ELF-1 (cell line): ENCODE measurements around the gene MANF.
A peak's percentile ranks its signal among the peaks of the same experiment; 100 is the strongest.
"Not testable (repeated sequence)": the region's sequence is repeated elsewhere in the genome, so short reads cannot be mapped to it uniquely, and the experiment has no call there.

ENCODE experiments used
- DNase-seq: peaks from one replicate; pipeline ENCODE4 v3.0.0-alpha.2; 2016; ENCODE audit warnings: low read depth, low spot score

The MANF gene

DNA sequence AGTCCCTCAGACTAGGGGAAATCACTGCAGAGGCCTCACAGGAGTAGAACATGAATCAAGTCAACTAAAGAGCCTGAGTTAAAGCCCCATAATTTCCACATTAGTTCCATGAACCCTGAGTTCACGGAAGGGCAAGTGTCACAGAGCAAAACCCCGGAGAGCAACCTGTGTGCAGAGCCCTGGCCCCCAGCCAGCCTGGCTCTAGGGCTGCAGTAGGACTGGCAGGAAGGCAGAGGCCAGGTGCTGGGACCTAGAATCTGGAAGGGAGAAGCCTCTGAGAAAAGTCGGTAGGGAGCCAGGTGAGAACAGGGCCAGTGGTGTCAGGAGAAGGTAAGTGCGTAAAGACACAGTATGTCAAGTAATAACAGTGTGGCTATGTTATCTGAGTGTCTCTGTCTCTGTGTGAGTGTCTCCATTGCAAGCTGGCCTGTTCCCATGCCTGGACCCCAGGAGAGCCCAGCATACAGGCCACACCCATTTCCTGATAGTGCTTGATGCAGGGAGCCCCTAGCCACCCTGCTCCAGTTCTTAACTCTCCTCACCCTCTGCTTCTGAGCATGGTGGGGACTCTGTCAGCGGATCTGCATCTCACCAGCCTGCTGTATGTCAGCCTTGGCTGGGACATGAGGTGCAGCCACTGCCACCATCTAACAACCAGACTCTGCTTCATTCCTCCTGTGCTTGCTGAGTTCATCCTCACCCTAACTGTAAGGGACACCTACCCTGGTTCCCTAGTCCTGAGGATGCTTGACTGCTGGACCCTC is 11.3 kb upstream of the MANF start:
- no peak for DNase-seq

GRCh38 chr3:51374456-51374855 is 10.6 kb upstream of the MANF start:
- DNase-seq: no peak

GRCh38 chr3:51375136-51375535 is 10.0 kb upstream of the MANF start:
- no peak for DNase-seq

DNA sequence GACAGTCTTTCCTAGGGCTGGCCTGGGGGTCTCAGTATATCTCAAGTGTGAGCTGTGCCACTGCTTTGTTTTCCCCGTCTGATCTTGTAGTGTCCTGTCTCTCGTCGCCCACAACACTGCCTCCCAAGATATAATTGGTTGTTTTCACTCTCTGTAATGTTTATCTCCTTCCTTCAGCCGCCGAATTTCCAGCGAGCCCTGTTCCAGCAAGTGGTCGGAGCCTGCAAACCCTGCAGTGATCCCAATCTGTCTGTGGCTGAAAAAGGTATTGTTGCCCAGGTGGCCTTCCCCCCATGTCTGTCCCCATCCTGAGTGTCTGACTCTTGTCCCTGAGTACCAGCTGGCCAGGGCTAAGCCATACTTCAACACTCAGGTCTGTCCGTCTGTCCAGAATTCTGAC is 9.5 kb upstream of the MANF start:
- DNase-seq: no peak

DNA sequence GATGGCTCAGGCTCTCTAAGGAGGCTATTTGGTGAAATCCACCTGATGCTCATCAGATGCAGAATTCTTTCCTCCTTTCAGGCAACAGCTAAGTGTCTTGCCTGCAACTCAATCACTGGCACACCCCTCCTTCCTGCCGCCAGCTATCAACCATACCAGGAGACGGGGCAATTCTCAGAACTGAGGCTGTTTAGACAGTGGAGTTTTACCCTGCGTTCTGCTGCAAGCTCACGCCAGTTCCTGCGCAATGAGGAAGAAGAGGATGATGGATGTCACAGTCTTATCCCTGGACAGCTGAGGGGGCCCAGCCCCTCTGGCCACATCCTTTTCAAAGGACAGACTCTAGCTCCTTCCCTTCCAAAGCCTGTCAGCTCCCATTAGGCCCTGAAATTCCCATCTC is 7.0 kb upstream of the MANF start:
- DNase-seq: no peak

- no peak for DNase-seq
Measured at GRCh38 chr3:51378726-51379125, 6.4 kb upstream of the MANF start.

DNA sequence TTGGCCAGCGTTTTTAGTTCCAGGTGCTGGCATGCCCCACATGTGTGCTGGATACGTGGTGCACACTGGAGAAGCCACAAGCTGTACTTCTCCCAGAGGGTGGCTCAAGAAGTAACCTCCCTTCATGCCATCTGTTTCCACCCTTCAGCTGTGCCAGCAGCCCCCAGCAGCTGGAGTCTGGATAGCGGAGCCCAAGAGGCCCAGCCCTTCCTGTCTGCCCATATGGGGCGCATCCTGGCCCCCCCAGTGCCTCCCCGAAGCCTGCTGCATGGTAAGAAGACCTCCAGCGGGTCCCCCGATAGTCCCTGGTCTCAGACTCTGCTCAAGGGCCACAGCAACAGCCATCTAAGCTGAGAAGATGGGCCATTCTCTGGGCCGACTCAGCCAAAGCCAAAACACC is 5.8 kb upstream of the MANF start:
- DNase-seq: no peak

- DNase-seq: no peak
Measured at GRCh38 chr3:51379746-51380455, 5.2 kb upstream of the MANF start.

DNA sequence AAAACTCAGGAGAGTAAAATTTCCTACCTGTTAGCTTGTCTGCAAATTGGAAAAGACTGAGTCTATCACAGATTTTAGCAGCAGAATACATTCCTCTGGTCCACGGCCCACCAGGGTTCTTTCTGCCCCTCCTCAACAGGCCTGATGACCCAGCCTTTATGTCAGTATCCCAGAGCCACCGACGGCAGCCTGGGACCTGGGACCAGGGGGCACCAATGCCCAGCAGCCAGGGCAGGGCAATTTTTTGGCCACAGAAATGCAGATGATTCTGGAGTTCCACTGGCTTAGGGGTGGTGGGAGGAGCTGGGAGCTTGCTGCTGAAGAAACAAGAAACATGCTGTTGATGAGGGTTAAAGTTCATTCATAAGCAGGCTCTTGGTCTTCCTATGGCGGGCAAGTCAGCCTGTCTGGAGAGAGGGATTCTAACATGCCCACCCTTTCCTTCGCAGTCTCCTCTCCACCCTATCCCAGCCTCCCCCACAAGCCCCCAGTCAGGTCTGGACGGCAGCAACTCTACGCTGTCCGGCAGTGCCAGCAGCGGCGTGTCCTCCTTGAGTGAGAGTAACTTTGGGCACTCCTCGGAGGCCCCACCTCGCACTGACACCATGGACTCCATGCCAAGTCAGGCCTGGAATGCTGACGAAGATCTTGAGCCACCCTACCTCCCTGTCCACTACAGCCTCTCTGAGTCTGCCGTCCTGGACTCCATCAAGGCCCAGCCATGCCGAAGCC is 4.3 kb upstream of the MANF start:
- DNase-seq: no peak

DNA sequence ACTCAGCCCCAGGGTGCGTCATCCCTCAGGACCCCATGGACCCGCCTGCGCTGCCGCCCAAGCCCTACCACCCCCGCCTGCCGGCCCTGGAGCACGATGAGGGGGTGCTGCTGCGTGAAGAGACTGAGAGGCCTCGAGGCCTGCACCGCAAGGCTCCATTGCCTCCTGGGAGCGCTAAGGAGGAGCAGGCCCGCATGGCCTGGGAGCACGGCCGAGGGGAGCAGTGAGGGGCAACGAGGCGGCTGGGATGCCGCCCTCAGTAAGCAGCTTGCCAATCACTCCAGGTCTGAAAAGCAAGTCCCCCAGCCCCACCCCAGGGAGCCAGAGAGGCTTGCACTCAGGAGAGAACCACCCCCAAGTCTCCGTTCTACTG is 3.8 kb upstream of the MANF start:
- DNase-seq: no peak

- DNase-seq: peak; percentile 51
Measured at GRCh38 chr3:51382076-51382745, 2.9 kb upstream of the MANF start.

GRCh38 chr3:51382947-51383578 is 2.0 kb upstream of the MANF start:
- no peak for DNase-seq

- no peak for DNase-seq
Measured at GRCh38 chr3:51384055-51384725, 901 bp upstream of the MANF start.

GRCh38 chr3:51385621-51386091 is 565 bp downstream of the MANF start:
- peak; percentile 11 for DNase-seq

DNA sequence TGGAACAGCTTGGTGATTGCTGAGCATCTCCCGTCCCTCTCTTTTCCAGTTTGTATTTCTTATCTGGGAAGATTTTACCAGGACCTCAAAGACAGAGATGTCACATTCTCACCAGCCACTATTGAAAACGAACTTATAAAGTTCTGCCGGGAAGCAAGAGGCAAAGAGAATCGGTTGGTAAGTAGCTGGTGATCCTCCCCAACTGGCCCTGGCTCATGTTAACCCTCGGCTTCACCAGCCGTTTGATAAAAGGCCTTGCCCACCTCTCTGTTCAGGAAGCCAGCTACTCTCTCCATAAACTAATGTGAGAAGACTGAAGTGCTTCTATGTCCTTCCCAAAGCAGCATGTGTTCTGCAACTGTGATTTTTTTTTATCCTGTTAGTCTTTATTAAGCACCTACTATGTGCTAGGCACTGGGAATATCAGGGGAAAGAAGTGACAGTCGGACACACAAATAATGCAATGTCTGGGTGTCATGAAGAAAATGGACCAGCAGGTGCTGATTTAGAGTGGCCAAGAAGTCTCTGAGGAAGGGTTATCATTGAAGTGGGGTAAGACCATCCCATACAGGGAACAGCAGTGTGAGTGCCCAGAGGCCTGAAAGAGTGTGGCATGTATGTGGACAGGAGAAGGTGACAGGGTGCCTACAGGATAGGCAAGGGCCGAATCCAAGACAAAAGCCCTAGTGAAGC is 1.2 kb downstream of the MANF start:
- DNase-seq: no peak

DNA sequence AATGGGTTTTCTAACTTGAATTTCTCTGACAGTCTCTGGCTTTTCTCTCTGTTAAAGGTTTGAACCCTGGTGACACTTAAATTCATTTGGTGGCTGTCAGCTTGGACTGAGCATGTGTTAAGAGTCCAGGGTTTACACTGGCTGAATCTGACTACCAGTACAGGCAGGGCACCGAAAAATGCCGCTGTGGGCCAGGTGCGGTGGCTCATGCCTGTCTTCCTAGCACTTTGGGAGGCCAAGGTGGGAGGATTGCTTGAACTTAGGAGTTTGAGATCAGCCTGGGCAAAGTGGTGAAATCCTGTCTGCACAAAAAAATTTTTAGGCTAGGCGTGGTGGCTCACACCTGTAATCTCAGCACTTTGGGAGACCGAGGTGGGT is 1.8 kb downstream of the MANF start:
- DNase-seq: no peak

- not testable (repeated sequence) for DNase-seq
Measured at GRCh38 chr3:51387281-51387680, 2.2 kb downstream of the MANF start.

- DNase-seq: peak; percentile 87
Measured at GRCh38 chr3:51388286-51389029, 3.4 kb downstream of the MANF start.

DNA sequence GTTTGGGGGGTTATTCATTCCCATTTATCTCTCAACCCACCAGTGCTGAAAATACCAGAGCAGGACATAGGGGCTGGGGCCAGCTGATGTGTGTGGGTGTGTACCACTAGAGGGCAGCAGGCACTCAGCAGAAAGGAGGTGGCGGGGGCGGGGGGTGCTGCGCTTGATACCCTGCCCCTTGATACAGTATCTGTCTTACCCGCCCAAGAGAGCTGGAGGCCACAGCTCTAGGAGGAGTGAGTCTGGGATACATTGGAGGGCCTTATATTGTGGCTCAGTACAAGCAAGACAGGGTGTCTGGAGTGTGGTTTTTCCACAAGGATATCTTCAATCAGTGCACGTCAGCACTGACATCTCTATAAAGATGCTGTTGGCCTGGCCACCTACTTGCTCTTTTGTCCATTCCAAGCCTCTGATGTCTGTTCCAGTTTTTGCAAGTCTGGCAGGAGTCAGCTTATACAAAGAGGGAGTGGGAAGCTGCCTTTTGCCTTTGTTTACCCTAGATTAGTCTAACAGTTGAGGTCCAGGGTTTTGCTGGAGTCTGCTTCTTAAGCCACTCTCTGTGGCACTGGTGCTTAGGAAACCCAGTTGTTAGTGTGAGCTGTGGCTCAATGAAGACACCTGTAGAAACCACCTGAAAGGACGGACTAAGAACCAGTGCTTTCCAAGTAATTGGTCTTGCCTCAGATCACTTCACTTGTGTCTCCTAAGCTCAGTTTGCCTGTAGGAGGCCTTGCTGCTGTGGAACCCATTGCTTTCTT is 4.5 kb downstream of the MANF start:
- peak; percentile 75 for DNase-seq
